OCI-LY1 (cell line): ENCODE results near the gene GATA2.
A peak's percentile ranks its signal among the peaks of the same experiment; 100 is the strongest.

Experiments used
- H2AFZ ChIP-seq: fragments of 200-600 bp; sonication (generic), shearing (Covaris generic); 2 replicates; pipeline ENCODE4 v1.6.0; 2014; ENCODE audit warnings: antibody characterized with exemption, mild to moderate bottlenecking, low read length
- H3F3A ChIP-seq: fragments of 200-600 bp; sonication (generic), shearing (Covaris generic); 2 replicates; pipeline ENCODE4 v1.6.0; 2014; ENCODE audit warnings: mild to moderate bottlenecking, antibody characterized with exemption, low read length, moderate library complexity; ENCODE audit not compliant: insufficient read depth
- H3K27ac ChIP-seq: fragments of 200-600 bp; sonication (generic); 2 replicates; pipeline ENCODE4 v1.5.1; 2014; ENCODE audit warnings: low read length, mixed run types, mild to moderate bottlenecking, low read depth; ENCODE audit not compliant: poor library complexity, severe bottlenecking
- H3K27me3 ChIP-seq: fragments of 200-600 bp; sonication (generic); 2 replicates; pipeline ENCODE4 v1.6.0; 2014; ENCODE audit warnings: antibody characterized with exemption, mild to moderate bottlenecking, low read length, moderate library complexity; ENCODE audit not compliant: insufficient read depth
- H3K36me3 ChIP-seq: fragments of 200-600 bp; sonication (generic); 2 replicates; pipeline ENCODE4 v1.6.1; 2014; ENCODE audit warnings: mild to moderate bottlenecking, antibody characterized with exemption, low read length, moderate library complexity, mixed read lengths; ENCODE audit not compliant: insufficient read depth
- H3K4me1 ChIP-seq: fragments of 200-600 bp; sonication (generic); 2 replicates; pipeline ENCODE4 v1.5.1; 2014; ENCODE audit warnings: mild to moderate bottlenecking, low read length, moderate library complexity; ENCODE audit not compliant: insufficient read depth, severe bottlenecking
- H3K4me2 ChIP-seq: fragments of 200-600 bp; sonication (generic), shearing (Covaris generic); 2 replicates; pipeline ENCODE4 v1.6.1; 2014; ENCODE audit warnings: low read length
- H3K4me3 ChIP-seq: fragments of 200-600 bp; sonication (generic); 2 replicates; pipeline ENCODE4 v1.5.1; 2014; ENCODE audit warnings: low read length, low read depth, mild to moderate bottlenecking, mixed read lengths; ENCODE audit not compliant: poor library complexity, severe bottlenecking
- H3K79me2 ChIP-seq: fragments of 200-600 bp; shearing (Covaris generic); 2 replicates; pipeline ENCODE4 v1.6.1; 2016; ENCODE audit warnings: mixed run types, low read length, mixed read lengths; ENCODE audit not compliant: insufficient read depth
- H3K9ac ChIP-seq: fragments of 200-600 bp; sonication (generic), shearing (Covaris generic); 2 replicates; pipeline ENCODE4 v1.6.1; 2014; ENCODE audit warnings: mild to moderate bottlenecking, low read length, mixed read lengths
- H3K9me2 ChIP-seq: fragments of 200-600 bp; sonication (generic), shearing (Covaris generic); 2 replicates; pipeline ENCODE4 v1.6.1; 2014; ENCODE audit warnings: low read depth, mild to moderate bottlenecking, low read length, mixed read lengths
- H3K9me3 ChIP-seq: fragments of 200-600 bp; shearing (Covaris generic); 2 replicates; pipeline ENCODE4 v1.6.1; 2014; ENCODE audit warnings: low read length, mixed read lengths
- H4K20me1 ChIP-seq: fragments of 200-600 bp; sonication (generic), shearing (Covaris generic); 2 replicates; pipeline ENCODE4 v1.6.0; 2016; ENCODE audit warnings: mild to moderate bottlenecking, low read length; ENCODE audit not compliant: insufficient read depth
- CTCF ChIP-seq: fragments of 200-600 bp; sonication (generic), shearing (Covaris generic); IDR thresholded peaks from 2 replicates; pipeline ENCODE4 v1.5.1; 2017; ENCODE audit warnings: mild to moderate bottlenecking, antibody characterized with exemption, low read length, moderate library complexity, mixed read lengths
- EZH2 ChIP-seq: fragments of 200-600 bp; sonication (generic), shearing (Covaris generic); IDR thresholded peaks from 2 replicates; pipeline ENCODE4 v1.8.0; 2017; ENCODE audit warnings: borderline replicate concordance, mixed run types, mild to moderate bottlenecking, antibody characterized with exemption, low read length, moderate library complexity, mixed read lengths

Gene GATA2

GRCh38 chr3:128504533-128504915, 11.5 kb upstream of the GATA2 start:
- Histone ChIP-seq H3K9me2 (no peaks in the 10 kb centered on the region), H3K79me2 (no peaks in the 10 kb centered on the region), H2AFZ (no peak overlapping the region), H3K27me3 (peaks cover under 1% of the 10 kb centered on the region; the same call in 1 of the 2 replicates), H3F3A (no peaks in the 10 kb centered on the region), H4K20me1 (no peaks in the 10 kb centered on the region), H3K36me3 (no peaks in the 10 kb centered on the region; the same call in 1 of the 2 replicates), H3K27ac (no peak overlapping the region), H3K4me3 (no peak overlapping the region), H3K9me3 (no peaks in the 10 kb centered on the region), H3K9ac (no peak overlapping the region), H3K4me2 (no peak overlapping the region), H3K4me1 (no peaks in the 10 kb centered on the region)
- TF ChIP-seq EZH2 (no peak), CTCF (no peak)

GRCh38 chr3:128503751-128504532, 10.9 kb upstream of the GATA2 start:
- Histone ChIP-seq H3F3A (no peaks in the 10 kb centered on the region), H4K20me1 (no peaks in the 10 kb centered on the region), H3K4me3 (no peak overlapping the region), H3K9me2 (no peaks in the 10 kb centered on the region), H3K36me3 (no peaks in the 10 kb centered on the region; the same call in 1 of the 2 replicates), H3K9ac (no peak overlapping the region), H3K27ac (no peak overlapping the region), H3K79me2 (no peaks in the 10 kb centered on the region), H3K27me3 (peaks cover 5% of the 10 kb centered on the region; the same call in 1 of the 2 replicates), H2AFZ (no peak overlapping the region), H3K4me1 (no peaks in the 10 kb centered on the region), H3K4me2 (no peak overlapping the region), H3K9me3 (no peaks in the 10 kb centered on the region)
- TF ChIP-seq EZH2 (no peak), CTCF (no peak)

- Histone ChIP-seq H3K36me3 (no peaks in the 10 kb centered on the region; the same call in 1 of the 2 replicates), H3K4me1 (no peaks in the 10 kb centered on the region), H4K20me1 (no peaks in the 10 kb centered on the region), H3K79me2 (no peaks in the 10 kb centered on the region), H3K9ac (no peak overlapping the region), H3K9me2 (no peaks in the 10 kb centered on the region), H3F3A (no peaks in the 10 kb centered on the region), H3K27me3 (peaks cover 5% of the 10 kb centered on the region; the same call in 1 of the 2 replicates), H3K27ac (no peak overlapping the region), H3K9me3 (no peaks in the 10 kb centered on the region), H3K4me2 (no peak overlapping the region), H2AFZ (no peak overlapping the region), H3K4me3 (no peak overlapping the region)
- TF ChIP-seq CTCF (peak; percentile 14; the same call in 1 of the 2 replicates), EZH2 (no peak)
Observed at GRCh38 chr3:128503164-128503651, 10.2 kb upstream of the GATA2 start.
